GM15510 (cell line): ENCODE results near the gene TSPAN3.

Source experiments
- POLR2A ChIP-seq: IDR thresholded peaks from 3 replicates; pipeline ENCODE4 v1.6.1; 2011; ENCODE audit warnings: borderline replicate concordance; ENCODE audit not compliant: insufficient read length; ENCODE audit errors: extremely low read depth

TSPAN3 gene

DNA sequence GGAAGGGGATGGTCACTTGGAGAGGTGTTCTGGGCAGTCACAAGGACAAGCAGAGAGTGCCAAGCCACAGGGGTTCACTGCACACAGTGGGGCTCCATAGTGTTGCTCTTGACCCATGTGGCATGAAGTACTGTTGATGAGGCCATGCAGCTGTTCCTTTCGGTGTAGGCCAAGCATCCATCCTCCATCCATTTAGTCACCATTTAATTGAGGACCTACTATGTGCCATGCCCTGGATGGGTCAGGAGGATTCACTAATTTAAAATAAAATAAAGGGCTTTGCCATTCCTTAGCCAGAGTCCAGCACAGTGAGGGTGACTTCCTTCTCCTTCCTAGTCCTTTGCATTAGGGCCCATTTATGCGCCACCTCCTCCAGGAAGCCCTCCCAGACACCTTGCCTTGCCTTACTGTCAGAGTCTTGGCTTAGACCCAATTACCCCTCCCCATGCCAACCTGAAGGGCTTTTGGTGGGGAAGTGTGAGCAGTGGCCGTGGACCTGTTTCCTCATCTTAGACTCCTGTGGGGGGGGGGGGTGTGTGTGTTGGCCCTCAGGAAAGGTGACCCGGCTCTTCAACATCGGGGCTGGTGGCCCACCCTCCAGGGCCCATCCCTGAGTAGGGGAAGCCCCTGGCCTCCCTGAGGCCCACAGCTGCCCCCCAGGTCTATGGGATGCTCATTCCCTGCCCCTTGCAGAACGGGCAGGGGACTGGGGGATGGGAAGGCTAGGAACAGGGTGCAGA is 50.4 kb downstream of the TSPAN3 start:
- TF ChIP-seq POLR2A, result no peak

GRCh38 chr15:77019521-77020331 is 51.2 kb downstream of the TSPAN3 start:
- TF ChIP-seq POLR2A, result no peak

DNA sequence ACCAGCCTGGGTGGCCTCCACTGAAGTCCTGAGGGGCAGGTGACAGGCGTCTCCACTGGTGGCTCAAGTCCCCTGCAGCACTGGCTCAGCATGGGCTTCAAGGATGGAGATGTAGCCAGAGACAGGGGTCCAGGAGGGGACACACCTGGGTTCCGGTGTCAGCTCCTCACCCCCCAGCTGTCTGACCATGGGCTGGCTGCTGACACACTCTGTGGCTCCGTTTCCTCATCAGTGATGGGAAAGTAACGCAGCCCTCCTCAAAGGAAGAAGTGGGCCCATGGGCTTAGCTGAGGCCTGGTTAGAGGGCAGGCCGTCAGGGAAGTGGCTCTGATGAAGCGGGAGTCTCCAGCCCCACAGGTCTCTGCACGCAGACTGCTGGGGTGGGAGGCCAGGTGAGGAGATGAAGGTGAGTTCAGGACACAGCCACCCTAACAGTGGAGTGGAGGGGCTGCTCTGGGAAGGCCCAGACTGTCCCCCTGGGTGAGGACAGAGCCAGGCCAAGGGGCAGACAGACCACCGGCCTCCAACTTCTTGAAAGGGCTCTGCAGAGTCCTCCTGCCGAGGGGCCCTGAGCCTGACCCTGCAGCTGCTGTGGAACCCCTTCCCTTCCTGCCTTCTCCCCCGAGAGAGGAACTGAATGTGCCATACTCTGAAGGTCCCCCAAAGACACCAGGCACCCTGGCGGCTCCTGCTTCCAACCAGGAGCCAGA is 52.0 kb downstream of the TSPAN3 start:
- no peak for TF ChIP-seq POLR2A

- no peak for TF ChIP-seq POLR2A
Measured at GRCh38 chr15:77017761-77018720, 52.9 kb downstream of the TSPAN3 start.

- no peak for TF ChIP-seq POLR2A
Measured at GRCh38 chr15:77017091-77017660, 53.7 kb downstream of the TSPAN3 start.

- no peak for TF ChIP-seq POLR2A
Measured at GRCh38 chr15:77016321-77016695, 54.6 kb downstream of the TSPAN3 start.

DNA sequence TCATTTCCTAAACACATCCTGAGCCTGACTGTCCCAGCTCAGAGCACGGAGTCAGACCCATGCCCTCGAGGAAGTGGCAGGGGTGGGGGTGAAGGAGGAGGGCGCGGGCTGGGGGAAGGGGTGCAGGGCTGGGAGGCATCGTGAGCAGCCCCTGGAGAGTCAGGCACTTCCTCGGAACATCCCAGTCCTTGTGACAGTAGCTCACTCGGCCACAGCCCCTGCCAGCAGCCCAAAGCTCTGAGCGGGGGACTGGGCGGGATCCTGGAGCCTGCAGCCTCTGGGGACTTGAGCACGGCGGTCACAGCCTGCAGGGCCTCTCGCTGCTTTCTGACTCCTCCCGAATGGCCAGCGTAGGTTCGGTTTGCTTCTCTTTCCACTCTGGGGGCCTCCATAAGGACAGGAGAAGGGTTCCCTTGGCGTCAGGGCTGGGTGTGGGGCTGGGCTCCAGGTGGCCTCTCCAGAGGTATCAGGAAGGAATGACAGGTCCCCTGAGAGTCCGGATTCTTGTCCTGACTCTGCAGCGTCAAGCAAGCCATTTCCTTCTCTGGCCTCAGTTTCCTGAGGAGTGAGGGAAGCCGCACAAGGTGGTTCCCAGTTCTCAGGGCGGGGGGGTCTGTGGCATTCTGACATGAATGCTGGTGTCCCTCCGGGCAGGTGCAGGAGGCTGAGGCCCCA is 55.1 kb downstream of the TSPAN3 start:
- TF ChIP-seq POLR2A, result no peak

GRCh38 chr15:77014132-77015081 is 56.5 kb downstream of the TSPAN3 start:
- no peak for TF ChIP-seq POLR2A

GRCh38 chr15:77013776-77014131 is 57.2 kb downstream of the TSPAN3 start:
- TF ChIP-seq POLR2A, result no peak

DNA sequence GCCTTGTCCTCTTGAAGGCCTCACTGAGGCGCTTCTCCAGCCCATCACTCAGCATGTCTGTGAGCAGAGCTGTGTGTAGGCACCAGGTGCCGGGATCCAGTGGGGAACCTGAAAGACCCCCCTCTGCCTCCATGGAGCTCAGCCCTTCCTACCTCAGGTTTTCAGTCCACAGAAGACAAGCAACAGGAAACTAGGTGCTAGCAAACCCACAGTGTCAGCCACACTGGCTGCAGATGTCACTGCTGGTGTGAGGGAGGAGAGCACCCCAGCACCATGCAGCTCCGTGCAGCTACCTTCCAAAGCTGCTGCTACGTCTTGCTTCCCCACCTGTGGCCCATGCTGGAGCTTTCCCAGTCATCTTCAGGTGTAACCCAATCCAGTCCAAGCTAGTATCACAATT is 58.0 kb downstream of the TSPAN3 start:
- TF ChIP-seq POLR2A, result no peak

- TF ChIP-seq POLR2A, result no peak
Measured at GRCh38 chr15:77012117-77012712, 58.7 kb downstream of the TSPAN3 start.

GRCh38 chr15:77010857-77011256 is 60.1 kb downstream of the TSPAN3 start:
- no peak for TF ChIP-seq POLR2A

DNA sequence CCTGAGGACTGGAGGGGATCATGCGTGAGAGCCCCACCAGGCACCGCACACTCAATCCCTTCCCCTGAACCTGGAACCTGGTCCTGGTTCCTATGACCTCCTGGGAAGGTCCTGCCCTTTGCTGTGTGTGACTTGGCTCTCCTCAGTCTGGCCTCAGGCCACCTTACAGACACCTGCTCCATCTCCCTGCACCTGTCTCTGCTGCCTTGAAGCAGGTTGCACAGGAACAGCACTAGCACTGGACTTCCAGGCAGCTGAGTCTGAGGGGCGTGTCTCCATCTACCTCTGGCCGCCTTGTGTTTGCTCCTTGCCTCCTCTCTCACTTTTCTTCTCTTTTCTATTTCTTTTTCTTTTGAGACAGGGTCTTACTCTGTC is 60.6 kb downstream of the TSPAN3 start:
- TF ChIP-seq POLR2A, result no peak
